WTC11 (cell line): ENCODE measurements around the gene AGBL5. TPM values are rescaled to one million over a fixed set of nuclear protein-coding genes. Genes with fewer than 3 reads are reported as not detected.
A peak's percentile ranks its signal among the peaks of the same experiment; 100 is the strongest.

ENCODE experiments used
- ATAC-seq: fragments of 200-7000 bp; cut with Tn5 transposase; 2 replicates; pipeline ENCODE4 v1.10.0; 2021; ENCODE audit warnings: mild to moderate bottlenecking, moderate library complexity
- CTCF ChIA-PET: fragments of 300-600 bp; sonication (Branson Sonifier 250); formaldehyde crosslinking; loops from one replicate; lab custom pipeline; 2021; ENCODE audit warnings: antibody characterized with exemption; lab: Charles Lee
- POLR2A ChIA-PET: fragments of 350-600 bp; sonication (Branson Sonifier 250); formaldehyde crosslinking; loops from one replicate; lab custom pipeline; 2021; ENCODE audit warnings: antibody characterized with exemption; lab: Charles Lee
- DNase-seq: peaks from one replicate; pipeline ENCODE4 v3.0.0; 2021; ENCODE audit warnings: low spot score
- H3K27ac Mint-ChIP-seq: 2 replicates; pipeline ENCODE4 v1.8.0; 2021; ENCODE audit warnings: mixed read lengths
- H3K27me3 Mint-ChIP-seq: 2 replicates; pipeline ENCODE4 v1.8.0; 2021; ENCODE audit warnings: low read depth, mild to moderate bottlenecking, moderate library complexity, mixed read lengths
- H3K36me3 Mint-ChIP-seq: 2 replicates; pipeline ENCODE4 v1.8.0; 2021; ENCODE audit warnings: mixed read lengths
- H3K4me1 Mint-ChIP-seq: 2 replicates; pipeline ENCODE4 v1.8.0; 2022; ENCODE audit warnings: mixed read lengths
- H3K4me3 Mint-ChIP-seq: 2 replicates; pipeline ENCODE4 v1.8.0; 2021; ENCODE audit warnings: mild to moderate bottlenecking, moderate library complexity, mixed read lengths
- H3K9me3 Mint-ChIP-seq: 2 replicates; pipeline ENCODE4 v1.8.0; 2021; ENCODE audit warnings: mixed read lengths
- CREB1 ChIP-seq: sonication (generic); formaldehyde crosslinking; IDR thresholded peaks from 2 replicates; pipeline ENCODE4 v1.8.0; 2023; ENCODE audit warnings: mild to moderate bottlenecking, missing genetic modification reagents
- ELF4 ChIP-seq: sonication (generic); formaldehyde crosslinking; IDR thresholded peaks from 2 replicates; pipeline ENCODE4 v1.8.1; 2022; ENCODE audit warnings: low read depth, mild to moderate bottlenecking, moderate library complexity, missing genetic modification reagents
- ESRRA ChIP-seq: sonication (generic); formaldehyde crosslinking; IDR thresholded peaks from 2 replicates; pipeline ENCODE4 v1.8.1; 2022; ENCODE audit warnings: mild to moderate bottlenecking, missing genetic modification reagents, borderline replicate concordance
- GABPB1 ChIP-seq: sonication (generic); formaldehyde crosslinking; IDR thresholded peaks from 2 replicates; pipeline ENCODE4 v1.8.1; 2023; ENCODE audit warnings: mild to moderate bottlenecking, missing genetic modification reagents
- NR1H2 ChIP-seq: sonication (generic); formaldehyde crosslinking; IDR thresholded peaks from 2 replicates; pipeline ENCODE4 v1.9.0; 2021; ENCODE audit warnings: mild to moderate bottlenecking, moderate library complexity, missing genetic modification reagents
- TEAD4 ChIP-seq: sonication (generic); formaldehyde crosslinking; IDR thresholded peaks from 2 replicates; pipeline ENCODE4 v1.8.0; 2022; ENCODE audit warnings: mild to moderate bottlenecking, missing genetic modification reagents
- total RNA-seq: library from RNA; stranded (reverse); gene quantifications from 3 replicates; pipeline ENCODE4 v1.2.3, GENCODE V29; 2021
- TF ChIP-seq, protein P1 (sequence below): sonication (generic); formaldehyde crosslinking; IDR thresholded peaks from 2 replicates; pipeline ENCODE4 v1.8.1; 2023; ENCODE audit warnings: mild to moderate bottlenecking, missing genetic modification reagents, borderline replicate concordance
- TF ChIP-seq, protein P2 (sequence below): sonication (generic); formaldehyde crosslinking; IDR thresholded peaks from 2 replicates; pipeline ENCODE4 v1.8.0; 2022; ENCODE audit warnings: missing genetic modification reagents
- TF ChIP-seq, protein P3 (sequence below): fragments of 250-450 bp; sonication (Bioruptor Pico); IDR thresholded peaks from 2 replicates; pipeline ENCODE4 v1.8.0; 2021; ENCODE audit warnings: mild to moderate bottlenecking
- TF ChIP-seq, protein P4 (sequence below): sonication (generic); formaldehyde crosslinking; IDR thresholded peaks from 2 replicates; pipeline ENCODE4 v1.8.1; 2023; ENCODE audit warnings: mild to moderate bottlenecking, missing genetic modification reagents

AGBL5 gene
- total RNA-seq, 1 experiment from 2014 or later = 43.0 TPM

DNA sequence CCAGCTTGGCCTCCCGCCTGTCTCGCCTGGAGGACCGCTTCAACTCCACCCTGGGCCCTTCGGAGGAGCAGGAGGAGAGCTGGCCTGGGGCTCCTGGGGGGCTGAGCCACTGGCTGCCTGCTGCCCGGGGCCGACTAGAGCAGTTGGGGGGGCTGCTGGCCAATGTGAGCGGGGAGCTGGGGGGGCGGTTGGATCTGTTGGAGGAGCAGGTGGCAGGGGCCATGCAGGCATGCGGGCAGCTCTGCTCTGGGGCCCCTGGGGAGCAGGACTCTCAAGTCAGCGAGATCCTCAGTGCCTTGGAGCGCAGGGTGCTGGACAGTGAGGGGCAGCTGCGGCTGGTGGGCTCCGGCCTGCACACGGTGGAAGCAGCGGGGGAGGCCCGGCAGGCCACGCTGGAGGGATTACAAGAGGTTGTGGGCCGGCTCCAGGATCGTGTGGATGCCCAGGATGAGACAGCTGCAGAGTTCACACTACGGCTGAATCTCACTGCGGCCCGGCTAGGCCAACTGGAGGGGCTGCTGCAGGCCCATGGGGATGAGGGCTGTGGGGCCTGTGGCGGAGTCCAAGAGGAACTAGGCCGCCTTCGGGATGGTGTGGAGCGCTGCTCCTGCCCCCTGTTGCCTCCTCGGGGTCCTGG is 31.4 kb downstream of the AGBL5 start (continued):
- TF ChIP-seq TEAD4 = no peak
- TF ChIP-seq ESRRA (CRISPR knock-in tag) = no peak
- TF ChIP-seq, all 79 proteins: peak for 0

DNA sequence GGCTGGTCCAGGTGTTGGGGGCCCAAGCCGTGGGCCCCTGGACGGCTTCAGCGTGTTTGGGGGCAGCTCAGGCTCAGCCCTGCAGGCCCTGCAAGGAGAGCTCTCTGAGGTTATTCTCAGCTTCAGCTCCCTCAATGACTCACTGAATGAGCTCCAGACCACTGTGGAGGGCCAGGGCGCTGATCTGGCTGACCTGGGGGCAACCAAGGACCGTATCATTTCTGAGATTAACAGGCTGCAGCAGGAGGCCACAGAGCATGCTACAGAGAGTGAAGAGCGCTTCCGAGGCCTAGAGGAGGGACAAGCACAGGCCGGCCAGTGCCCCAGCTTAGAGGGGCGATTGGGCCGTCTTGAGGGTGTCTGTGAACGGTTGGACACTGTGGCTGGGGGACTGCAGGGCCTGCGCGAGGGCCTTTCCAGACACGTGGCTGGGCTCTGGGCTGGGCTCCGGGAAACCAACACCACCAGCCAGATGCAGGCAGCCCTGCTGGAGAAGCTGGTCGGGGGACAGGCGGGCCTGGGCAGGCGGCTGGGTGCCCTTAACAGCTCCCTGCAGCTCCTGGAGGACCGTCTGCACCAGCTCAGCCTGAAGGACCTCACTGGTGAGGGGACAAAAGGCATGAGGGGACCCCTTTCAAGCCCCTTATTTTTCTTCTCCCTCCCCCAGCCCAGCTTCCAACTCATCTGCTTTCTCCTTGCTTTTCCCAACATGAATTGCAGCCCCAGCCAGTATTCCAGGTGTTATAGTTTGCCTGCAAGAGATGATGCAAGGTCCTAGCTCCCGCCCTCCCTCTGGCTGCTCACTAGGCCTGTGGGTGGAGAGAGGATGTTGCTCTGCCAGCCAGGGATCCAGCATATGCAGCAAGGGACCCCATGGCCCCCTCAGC is 32.2 kb downstream of the AGBL5 start:
- no peaks in the 10 kb centered on the region for H3K36me3 Mint-ChIP-seq
- peak; percentile 92 for TF ChIP-seq GABPB1 (CRISPR knock-in tag)
- TF ChIP-seq, protein P1, sequence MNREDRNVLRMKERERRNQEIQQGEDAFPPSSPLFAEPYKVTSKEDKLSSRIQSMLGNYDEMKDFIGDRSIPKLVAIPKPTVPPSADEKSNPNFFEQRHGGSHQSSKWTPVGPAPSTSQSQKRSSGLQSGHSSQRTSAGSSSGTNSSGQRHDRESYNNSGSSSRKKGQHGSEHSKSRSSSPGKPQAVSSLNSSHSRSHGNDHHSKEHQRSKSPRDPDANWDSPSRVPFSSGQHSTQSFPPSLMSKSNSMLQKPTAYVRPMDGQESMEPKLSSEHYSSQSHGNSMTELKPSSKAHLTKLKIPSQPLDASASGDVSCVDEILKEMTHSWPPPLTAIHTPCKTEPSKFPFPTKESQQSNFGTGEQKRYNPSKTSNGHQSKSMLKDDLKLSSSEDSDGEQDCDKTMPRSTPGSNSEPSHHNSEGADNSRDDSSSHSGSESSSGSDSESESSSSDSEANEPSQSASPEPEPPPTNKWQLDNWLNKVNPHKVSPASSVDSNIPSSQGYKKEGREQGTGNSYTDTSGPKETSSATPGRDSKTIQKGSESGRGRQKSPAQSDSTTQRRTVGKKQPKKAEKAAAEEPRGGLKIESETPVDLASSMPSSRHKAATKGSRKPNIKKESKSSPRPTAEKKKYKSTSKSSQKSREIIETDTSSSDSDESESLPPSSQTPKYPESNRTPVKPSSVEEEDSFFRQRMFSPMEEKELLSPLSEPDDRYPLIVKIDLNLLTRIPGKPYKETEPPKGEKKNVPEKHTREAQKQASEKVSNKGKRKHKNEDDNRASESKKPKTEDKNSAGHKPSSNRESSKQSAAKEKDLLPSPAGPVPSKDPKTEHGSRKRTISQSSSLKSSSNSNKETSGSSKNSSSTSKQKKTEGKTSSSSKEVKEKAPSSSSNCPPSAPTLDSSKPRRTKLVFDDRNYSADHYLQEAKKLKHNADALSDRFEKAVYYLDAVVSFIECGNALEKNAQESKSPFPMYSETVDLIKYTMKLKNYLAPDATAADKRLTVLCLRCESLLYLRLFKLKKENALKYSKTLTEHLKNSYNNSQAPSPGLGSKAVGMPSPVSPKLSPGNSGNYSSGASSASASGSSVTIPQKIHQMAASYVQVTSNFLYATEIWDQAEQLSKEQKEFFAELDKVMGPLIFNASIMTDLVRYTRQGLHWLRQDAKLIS (CRISPR knock-in tag) = no peak
- TF ChIP-seq, protein P2, sequence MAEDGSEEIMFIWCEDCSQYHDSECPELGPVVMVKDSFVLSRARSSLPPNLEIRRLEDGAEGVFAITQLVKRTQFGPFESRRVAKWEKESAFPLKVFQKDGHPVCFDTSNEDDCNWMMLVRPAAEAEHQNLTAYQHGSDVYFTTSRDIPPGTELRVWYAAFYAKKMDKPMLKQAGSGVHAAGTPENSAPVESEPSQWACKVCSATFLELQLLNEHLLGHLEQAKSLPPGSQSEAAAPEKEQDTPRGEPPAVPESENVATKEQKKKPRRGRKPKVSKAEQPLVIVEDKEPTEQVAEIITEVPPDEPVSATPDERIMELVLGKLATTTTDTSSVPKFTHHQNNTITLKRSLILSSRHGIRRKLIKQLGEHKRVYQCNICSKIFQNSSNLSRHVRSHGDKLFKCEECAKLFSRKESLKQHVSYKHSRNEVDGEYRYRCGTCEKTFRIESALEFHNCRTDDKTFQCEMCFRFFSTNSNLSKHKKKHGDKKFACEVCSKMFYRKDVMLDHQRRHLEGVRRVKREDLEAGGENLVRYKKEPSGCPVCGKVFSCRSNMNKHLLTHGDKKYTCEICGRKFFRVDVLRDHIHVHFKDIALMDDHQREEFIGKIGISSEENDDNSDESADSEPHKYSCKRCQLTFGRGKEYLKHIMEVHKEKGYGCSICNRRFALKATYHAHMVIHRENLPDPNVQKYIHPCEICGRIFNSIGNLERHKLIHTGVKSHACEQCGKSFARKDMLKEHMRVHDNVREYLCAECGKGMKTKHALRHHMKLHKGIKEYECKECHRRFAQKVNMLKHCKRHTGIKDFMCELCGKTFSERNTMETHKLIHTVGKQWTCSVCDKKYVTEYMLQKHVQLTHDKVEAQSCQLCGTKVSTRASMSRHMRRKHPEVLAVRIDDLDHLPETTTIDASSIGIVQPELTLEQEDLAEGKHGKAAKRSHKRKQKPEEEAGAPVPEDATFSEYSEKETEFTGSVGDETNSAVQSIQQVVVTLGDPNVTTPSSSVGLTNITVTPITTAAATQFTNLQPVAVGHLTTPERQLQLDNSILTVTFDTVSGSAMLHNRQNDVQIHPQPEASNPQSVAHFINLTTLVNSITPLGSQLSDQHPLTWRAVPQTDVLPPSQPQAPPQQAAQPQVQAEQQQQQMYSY (CRISPR knock-in tag) = peak; percentile 57; the same call in 1 of the 2 replicates
- peaks cover 21% of the 10 kb centered on the region for H3K27me3 Mint-ChIP-seq
- no peak overlapping the region for H3K4me3 Mint-ChIP-seq
- H3K4me1 Mint-ChIP-seq = peaks cover 28% of the 10 kb centered on the region
- H3K9me3 Mint-ChIP-seq = no peaks in the 10 kb centered on the region
- ChIA-PET POLR2A (interaction anchor here (0.6 to 2.6 kb wide), 3 partner anchors 12 to 208 kb away, joined by 3 to 11 read pairs (median 3); partner anchors contain the start of genes AGBL5 and OST4), CTCF (interaction anchor here (1.5 to 6.4 kb wide), 5 partner anchors 10 to 122 kb away, joined by 4 to 50 read pairs (median 6); partner anchors contain the start of genes AGBL5 and OST4)
- peak overlapping the region; percentile 54; the same call in 1 of the 2 replicates for H3K27ac Mint-ChIP-seq
- no peak for DNase-seq
- no peak for ATAC-seq

DNA sequence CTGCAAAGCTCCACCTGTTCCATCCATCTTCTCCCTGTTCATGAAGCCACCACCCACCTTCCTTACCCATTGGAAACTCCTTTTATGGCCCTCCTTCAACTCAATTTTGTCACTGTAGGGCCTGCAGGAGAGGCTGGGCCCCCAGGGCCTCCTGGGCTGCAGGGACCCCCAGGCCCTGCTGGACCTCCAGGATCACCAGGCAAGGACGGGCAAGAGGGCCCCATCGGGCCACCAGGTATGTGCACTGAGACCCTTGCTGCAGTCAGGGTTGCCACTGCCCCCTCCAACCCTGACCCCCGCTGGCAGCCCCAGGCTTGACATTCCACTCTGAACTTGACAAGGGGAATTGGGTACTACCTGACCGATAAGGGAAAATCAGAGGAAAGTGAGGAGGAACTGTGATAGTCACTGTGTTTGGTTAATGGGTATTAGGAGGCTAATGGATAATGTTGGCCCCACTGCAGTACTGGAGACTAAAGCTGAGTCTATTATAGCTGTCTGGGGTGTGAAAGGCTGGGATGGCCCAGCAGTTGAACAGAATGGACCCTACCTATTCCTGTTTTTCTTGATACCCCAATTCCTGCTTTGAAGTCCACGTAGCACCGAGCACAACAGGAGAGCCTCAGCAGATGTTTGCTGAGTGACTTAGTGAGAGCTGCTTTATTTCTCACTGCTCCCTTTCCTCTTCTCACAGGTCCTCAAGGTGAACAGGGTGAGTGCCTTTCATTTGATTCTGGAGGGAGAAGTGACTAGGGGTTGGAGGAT is 33.0 kb downstream of the AGBL5 start:
- no peak overlapping the region for H3K27ac Mint-ChIP-seq
- ATAC-seq = no peak
- no peaks in the 10 kb centered on the region for H3K36me3 Mint-ChIP-seq
- H3K4me3 Mint-ChIP-seq = no peak overlapping the region
- CTCF ChIA-PET = interaction anchor here (1.6 to 6.4 kb wide), 4 partner anchors 9 to 123 kb away, joined by 4 to 50 read pairs (median 18); partner anchors contain the start of gene OST4
- POLR2A ChIA-PET = interaction anchor here (0.9 to 2.6 kb wide), 2 partner anchors 13 to 32 kb away, joined by 3 to 11 read pairs; partner anchors contain the start of gene OST4
- H3K4me1 Mint-ChIP-seq = peaks cover 27% of the 10 kb centered on the region
- H3K27me3 Mint-ChIP-seq = peaks cover 23% of the 10 kb centered on the region
- DNase-seq = no peak
- H3K9me3 Mint-ChIP-seq = no peaks in the 10 kb centered on the region
- TF ChIP-seq, protein P3, sequence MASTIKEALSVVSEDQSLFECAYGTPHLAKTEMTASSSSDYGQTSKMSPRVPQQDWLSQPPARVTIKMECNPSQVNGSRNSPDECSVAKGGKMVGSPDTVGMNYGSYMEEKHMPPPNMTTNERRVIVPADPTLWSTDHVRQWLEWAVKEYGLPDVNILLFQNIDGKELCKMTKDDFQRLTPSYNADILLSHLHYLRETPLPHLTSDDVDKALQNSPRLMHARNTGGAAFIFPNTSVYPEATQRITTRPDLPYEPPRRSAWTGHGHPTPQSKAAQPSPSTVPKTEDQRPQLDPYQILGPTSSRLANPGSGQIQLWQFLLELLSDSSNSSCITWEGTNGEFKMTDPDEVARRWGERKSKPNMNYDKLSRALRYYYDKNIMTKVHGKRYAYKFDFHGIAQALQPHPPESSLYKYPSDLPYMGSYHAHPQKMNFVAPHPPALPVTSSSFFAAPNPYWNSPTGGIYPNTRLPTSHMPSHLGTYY (CRISPR knock-in tag) = no peak
- no peak for TF ChIP-seq NR1H2
- no peak for TF ChIP-seq CREB1 (CRISPR knock-in tag)
- TF ChIP-seq, protein P1 (CRISPR knock-in tag) = no peak
- TF ChIP-seq, protein P4, sequence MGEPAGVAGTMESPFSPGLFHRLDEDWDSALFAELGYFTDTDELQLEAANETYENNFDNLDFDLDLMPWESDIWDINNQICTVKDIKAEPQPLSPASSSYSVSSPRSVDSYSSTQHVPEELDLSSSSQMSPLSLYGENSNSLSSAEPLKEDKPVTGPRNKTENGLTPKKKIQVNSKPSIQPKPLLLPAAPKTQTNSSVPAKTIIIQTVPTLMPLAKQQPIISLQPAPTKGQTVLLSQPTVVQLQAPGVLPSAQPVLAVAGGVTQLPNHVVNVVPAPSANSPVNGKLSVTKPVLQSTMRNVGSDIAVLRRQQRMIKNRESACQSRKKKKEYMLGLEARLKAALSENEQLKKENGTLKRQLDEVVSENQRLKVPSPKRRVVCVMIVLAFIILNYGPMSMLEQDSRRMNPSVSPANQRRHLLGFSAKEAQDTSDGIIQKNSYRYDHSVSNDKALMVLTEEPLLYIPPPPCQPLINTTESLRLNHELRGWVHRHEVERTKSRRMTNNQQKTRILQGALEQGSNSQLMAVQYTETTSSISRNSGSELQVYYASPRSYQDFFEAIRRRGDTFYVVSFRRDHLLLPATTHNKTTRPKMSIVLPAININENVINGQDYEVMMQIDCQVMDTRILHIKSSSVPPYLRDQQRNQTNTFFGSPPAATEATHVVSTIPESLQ (CRISPR knock-in tag) = no peak
- TF ChIP-seq ELF4 (CRISPR knock-in tag) = no peak
